ENCODE data around the gene BRCA1. TPM values are rescaled to one million over a fixed set of nuclear protein-coding genes. Genes with fewer than 3 reads are reported as not detected.
"Not testable (repeated sequence)": the region's sequence is repeated elsewhere in the genome, so short reads cannot be mapped to it uniquely, and the experiment has no call there.

BRCA1 gene
- total RNA-seq, 2 experiments from 2014 or later: 53.5 to 61.4 TPM

DNA sequence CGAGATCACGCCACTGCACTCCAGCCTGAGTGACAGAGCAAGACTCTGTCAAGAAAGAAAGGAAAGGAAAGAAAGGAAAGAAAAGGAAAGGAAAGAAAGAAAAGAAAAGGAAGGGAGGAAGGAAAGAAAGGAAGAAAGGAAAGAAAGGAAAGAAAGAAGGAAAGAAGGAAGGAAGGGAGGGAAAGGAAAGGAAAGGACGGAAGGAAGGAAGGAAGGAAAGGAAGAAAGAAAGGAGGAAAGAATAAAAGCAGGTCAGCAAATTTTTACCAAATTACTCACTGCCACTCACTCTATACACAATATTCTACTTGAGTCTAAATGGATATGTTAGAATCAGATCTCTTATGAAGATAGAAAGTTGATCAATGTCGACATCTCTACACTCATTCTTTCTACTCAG lies 50.3 kb downstream of the BRCA1 start:
- no peaks in the 10 kb centered on the region for H3K9me3 Mint-ChIP-seq
- H3K27ac Mint-ChIP-seq: peak overlapping the region; percentile 56
- H3K36me3 Mint-ChIP-seq: peaks cover 18% of the 10 kb centered on the region
- H3K4me3 Mint-ChIP-seq: no peak overlapping the region
- DNase-seq: no peak
- no peak for ATAC-seq (ENCODE audit: low read depth)
- POLR2A ChIA-PET: no interaction called here
- H3K4me1 Mint-ChIP-seq: peaks cover 2% of the 10 kb centered on the region
- no peaks in the 10 kb centered on the region for H3K27me3 Mint-ChIP-seq

DNA sequence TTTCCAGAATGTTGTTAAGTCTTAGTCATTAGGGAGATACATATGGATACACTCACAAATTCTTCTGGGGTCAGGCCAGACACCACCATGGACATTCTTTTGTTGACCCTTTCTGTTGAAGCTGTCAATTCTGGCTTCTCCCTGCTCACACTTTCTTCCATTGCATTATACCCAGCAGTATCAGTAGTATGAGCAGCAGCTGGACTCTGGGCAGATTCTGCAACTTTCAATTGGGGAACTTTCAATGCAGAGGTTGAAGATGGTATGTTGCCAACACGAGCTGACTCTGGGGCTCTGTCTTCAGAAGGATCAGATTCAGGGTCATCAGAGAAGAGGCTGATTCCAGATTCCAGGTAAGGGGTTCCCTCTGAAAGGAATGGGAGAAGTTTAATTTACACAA lies 54.3 kb downstream of the BRCA1 start:
- POLR2A ChIA-PET: no interaction called here
- Mint-ChIP-seq H3K9me3 (no peaks in the 10 kb centered on the region), H3K36me3 (peaks cover 25% of the 10 kb centered on the region), H3K27ac (no peak overlapping the region), H3K4me3 (no peak overlapping the region), H3K4me1 (peaks cover 2% of the 10 kb centered on the region), H3K27me3 (no peaks in the 10 kb centered on the region)
- no peak for DNase-seq
- no peak for ATAC-seq (ENCODE audit: low read depth)

DNA sequence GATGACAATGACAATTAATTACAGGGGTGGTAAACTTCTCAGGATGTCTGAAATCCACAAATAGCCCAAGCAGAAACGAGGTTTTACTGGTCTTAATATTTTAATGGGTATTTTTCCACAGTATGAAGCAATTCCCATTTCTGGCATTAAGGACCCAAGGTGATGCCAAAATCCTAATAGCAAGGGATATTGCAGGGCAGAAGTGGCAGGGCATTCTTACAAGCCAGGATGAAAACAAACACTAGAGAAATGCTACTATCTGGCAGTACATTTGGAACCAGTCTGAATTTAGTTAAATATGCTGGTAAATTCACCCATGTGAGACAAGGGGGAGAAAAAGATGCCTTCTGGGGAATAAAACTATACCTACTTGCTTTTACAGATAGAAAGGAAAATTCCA lies 54.9 kb downstream of the BRCA1 start:
- peaks cover 27% of the 10 kb centered on the region for H3K36me3 Mint-ChIP-seq
- POLR2A ChIA-PET: no interaction called here
- H3K9me3 Mint-ChIP-seq: no peaks in the 10 kb centered on the region
- ATAC-seq (ENCODE audit: low read depth): no peak
- no peaks in the 10 kb centered on the region for H3K27me3 Mint-ChIP-seq
- no peak overlapping the region for H3K4me3 Mint-ChIP-seq
- H3K27ac Mint-ChIP-seq: no peak overlapping the region
- peaks cover 2% of the 10 kb centered on the region for H3K4me1 Mint-ChIP-seq
- DNase-seq: no peak

DNA sequence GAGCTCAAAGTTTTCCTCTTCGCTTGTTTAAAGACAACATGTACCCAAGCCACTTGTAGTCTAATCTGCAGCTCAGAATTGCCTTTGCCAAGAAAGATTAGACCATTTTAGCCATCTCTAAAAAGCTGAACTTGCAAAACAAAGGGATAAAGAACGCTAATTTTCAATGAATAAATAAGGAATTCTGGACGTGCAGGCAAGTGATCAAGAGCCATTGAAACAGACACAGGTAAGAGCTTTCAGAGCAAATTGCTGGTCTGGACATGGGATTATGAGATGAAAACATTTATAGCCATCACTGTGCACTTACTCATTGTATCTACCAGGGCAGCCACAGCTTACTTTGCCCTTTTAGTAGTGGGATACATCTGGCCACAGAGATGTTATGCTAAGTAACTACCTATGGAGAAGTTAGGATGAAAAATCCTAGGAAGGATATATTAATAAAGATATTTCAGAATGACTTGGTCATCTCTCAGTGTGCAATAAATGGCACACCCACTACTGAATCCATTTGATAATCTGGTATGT lies 55.7 kb downstream of the BRCA1 start:
- no peaks in the 10 kb centered on the region for H3K4me1 Mint-ChIP-seq
- H3K36me3 Mint-ChIP-seq: peaks cover 23% of the 10 kb centered on the region
- no peaks in the 10 kb centered on the region for H3K9me3 Mint-ChIP-seq
- ATAC-seq (ENCODE audit: low read depth): no peak
- H3K4me3 Mint-ChIP-seq: no peak overlapping the region
- no peak for DNase-seq
- H3K27ac Mint-ChIP-seq: no peak overlapping the region
- POLR2A ChIA-PET: no interaction called here
- no peaks in the 10 kb centered on the region for H3K27me3 Mint-ChIP-seq

DNA sequence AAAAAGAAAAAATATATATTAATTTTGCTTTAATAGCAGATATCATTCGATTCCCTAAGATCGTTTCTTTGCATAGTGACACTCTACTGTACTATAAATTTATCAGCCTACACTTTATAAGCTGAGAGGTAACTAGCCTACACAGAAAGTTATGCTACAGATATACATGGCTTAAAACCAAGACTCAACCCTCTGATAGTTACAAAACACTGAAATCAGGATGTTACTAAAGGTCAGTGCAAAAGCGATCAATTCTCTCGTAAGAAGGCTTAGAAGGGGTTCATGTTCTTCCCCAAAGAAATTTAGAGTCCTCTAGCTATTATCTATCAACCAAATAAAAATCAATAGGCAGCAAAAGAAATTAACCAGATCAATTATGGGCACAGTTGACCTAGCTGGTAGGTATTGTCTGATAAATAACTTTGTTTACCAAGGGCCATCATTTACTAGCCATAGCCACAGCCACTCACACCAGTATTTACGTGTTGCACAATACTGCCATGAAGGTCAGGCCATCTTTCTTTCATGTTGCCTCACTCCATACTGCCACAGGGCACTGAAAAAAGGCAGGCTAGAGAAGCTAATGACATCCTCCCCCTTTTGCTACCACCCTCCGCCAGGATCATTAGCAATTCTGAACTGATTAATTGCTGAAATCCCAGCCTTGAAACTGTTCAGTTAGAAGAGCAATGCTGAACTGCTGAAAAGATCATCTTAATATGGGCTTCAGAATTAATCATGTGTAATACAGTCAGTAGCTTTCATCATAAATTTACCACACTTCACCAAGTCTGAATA lies 56.4 kb downstream of the BRCA1 start:
- POLR2A ChIA-PET: no interaction called here
- ATAC-seq (ENCODE audit: low read depth) (no peak), DNase-seq (no peak)
- peaks cover 25% of the 10 kb centered on the region for H3K36me3 Mint-ChIP-seq
- H3K9me3 Mint-ChIP-seq: no peaks in the 10 kb centered on the region
- no peaks in the 10 kb centered on the region for H3K4me1 Mint-ChIP-seq
- H3K27me3 Mint-ChIP-seq: no peaks in the 10 kb centered on the region
- no peak overlapping the region for H3K4me3 Mint-ChIP-seq
- H3K27ac Mint-ChIP-seq: no peak overlapping the region

DNA sequence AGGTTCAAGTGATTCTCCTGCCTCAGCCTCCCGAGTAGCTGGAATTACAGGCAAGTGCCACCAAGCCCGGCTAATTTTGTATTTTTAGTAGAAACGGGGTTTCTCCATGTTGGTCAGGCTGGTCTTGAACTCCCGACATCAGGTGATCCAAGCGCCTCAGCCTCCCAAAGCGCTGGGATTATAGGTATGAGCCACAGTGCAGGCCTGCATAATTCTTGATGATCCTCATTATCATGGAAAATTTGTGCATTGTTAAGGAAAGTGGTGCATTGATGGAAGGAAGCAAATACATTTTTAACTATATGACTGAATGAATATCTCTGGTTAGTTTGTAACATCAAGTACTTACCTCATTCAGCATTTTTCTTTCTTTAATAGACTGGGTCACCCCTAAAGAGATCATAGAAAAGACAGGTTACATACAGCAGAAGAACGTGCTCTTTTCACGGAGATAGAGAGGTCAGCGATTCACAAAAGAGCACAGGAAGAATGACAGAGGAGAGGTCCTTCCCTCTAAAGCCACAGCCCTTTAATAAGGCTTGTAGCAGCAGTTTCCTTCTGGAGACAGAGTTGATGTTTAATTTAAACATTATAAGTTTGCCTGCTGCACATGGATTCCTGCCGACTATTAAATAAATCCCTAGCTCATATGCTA lies 62.1 kb downstream of the BRCA1 start:
- Mint-ChIP-seq H3K9me3 (no peaks in the 10 kb centered on the region), H3K27ac (no peak overlapping the region), H3K36me3 (peaks cover 35% of the 10 kb centered on the region), H3K27me3 (no peaks in the 10 kb centered on the region), H3K4me3 (no peak overlapping the region), H3K4me1 (no peaks in the 10 kb centered on the region)
- POLR2A ChIA-PET: no interaction called here
- DNase-seq (no peak), ATAC-seq (ENCODE audit: low read depth) (no peak)

DNA sequence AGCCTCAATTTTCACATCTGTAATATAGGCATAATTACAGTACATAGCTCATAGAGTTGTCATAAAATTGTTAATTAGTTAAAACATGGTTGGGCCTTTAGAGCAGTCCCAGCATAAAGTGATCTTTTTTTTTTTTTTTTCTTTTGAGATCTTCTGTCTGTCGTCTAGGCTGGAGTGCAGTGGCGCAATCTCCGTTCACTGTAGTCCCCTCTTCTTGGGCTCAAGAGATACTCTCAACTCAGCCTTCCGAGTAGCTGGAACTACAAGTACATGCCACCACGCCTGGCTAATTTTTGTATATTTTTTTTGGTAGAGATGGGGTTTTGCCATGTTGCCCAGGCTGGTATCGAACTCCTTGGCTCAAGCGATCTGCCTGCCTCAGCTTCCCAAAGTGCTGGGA lies 69.1 kb downstream of the BRCA1 start:
- ATAC-seq (ENCODE audit: low read depth): no peak
- Mint-ChIP-seq H3K4me3 (no peak overlapping the region), H3K4me1 (no peaks in the 10 kb centered on the region), H3K36me3 (peaks cover 33% of the 10 kb centered on the region), H3K9me3 (no peaks in the 10 kb centered on the region), H3K27me3 (no peaks in the 10 kb centered on the region), H3K27ac (no peak overlapping the region)
- POLR2A ChIA-PET: interaction anchor here (0.8 kb wide), 1 partner anchor 58 kb away, joined by 3 read pairs; the partner anchor contains the start of gene RPL27
- no peak for DNase-seq

DNA sequence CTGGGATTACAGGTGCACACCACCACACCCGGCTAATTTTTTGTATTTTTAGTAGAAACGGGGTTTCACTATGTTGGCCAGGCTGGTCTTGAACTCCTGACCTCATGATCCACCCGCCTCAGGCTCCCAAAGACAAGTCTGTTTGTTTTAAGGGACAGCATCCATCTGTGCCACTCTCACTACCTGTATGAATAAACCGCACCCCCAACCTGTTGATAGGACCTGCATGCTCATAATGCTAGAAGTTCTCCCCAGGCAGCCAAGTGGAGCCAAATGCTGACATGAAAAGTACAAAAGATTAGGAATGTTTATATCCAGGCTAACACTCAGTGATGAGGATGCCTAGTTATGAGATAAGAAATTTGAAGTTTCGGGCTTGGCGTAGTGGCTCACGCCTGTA lies 72.2 kb downstream of the BRCA1 start:
- H3K4me1 Mint-ChIP-seq; H3K9me3 Mint-ChIP-seq; H3K27me3 Mint-ChIP-seq; DNase-seq; H3K27ac Mint-ChIP-seq; ATAC-seq (ENCODE audit: low read depth); H3K4me3 Mint-ChIP-seq; POLR2A ChIA-PET: not testable (repeated sequence)
- peaks cover 32% of the 10 kb centered on the region for H3K36me3 Mint-ChIP-seq

DNA sequence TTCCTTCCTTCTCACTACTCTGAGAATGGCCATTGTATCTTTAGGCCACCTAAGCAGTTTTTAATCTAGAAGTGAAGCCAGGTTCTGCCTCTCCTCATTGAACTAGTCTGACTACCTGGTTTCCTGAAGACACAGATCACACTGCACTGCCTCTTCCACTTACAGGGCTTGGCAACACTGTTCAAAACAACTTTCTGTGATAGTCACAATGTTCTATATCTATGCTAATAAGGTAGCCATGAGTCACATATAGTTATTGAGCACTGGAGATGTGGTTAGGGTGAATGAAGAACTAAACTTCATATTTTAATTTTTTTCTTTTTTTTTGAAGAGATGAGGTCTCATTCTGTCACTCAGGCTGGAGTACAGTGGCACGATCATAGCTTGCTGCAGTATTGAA lies 73.2 kb downstream of the BRCA1 start:
- Mint-ChIP-seq H3K27me3 (no peaks in the 10 kb centered on the region), H3K36me3 (peaks cover 34% of the 10 kb centered on the region), H3K27ac (no peak overlapping the region), H3K9me3 (no peaks in the 10 kb centered on the region), H3K4me1 (no peaks in the 10 kb centered on the region), H3K4me3 (no peak overlapping the region)
- no peak for ATAC-seq (ENCODE audit: low read depth)
- no peak for DNase-seq
- POLR2A ChIA-PET: no interaction called here

DNA sequence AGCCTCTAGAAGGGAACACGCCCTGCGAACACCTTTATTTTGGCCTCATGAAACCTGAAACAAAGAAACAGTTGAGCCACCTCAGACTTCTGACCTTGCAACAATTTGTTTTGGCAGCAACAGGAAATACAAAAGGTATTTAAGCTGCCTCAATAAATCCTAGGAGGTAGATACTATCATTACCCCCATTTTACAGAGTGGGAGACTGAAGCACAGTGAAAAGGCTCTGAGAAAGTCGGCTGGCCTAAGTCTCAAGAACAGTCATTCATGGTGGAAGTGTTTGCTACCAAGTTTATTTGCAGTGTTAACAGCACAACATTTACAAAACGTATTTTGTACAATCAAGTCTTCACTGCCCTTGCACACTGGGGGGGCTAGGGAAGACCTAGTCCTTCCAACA lies 81.1 kb downstream of the BRCA1 start:
- Mint-ChIP-seq H3K4me1 (no peaks in the 10 kb centered on the region), H3K27me3 (no peaks in the 10 kb centered on the region), H3K4me3 (no peak overlapping the region), H3K9me3 (no peaks in the 10 kb centered on the region), H3K27ac (no peak overlapping the region), H3K36me3 (peaks cover 17% of the 10 kb centered on the region)
- ATAC-seq (ENCODE audit: low read depth) (no peak), DNase-seq (no peak)
- POLR2A ChIA-PET: no interaction called here

DNA sequence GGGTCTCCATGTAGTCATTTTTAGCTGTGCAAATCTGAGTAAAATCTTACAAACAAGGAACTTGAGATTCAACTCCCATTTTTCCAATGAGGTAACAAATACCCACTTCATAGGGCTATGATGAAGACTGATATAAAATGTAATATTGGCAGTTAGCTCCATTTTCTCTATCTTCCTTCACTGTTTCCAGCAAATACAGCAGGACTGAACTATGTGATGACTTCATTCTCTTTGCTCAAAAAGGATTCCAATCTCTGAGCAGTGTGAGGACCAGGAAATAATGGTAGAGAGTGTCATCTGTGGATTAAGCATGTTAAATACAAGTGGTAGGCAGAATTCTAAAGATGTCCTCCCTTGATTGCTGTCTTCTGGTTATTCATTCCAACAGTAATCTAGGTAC lies 81.9 kb downstream of the BRCA1 start:
- ATAC-seq (ENCODE audit: low read depth): no peak
- DNase-seq: no peak
- no peaks in the 10 kb centered on the region for H3K27me3 Mint-ChIP-seq
- no peak overlapping the region for H3K27ac Mint-ChIP-seq
- peaks cover 14% of the 10 kb centered on the region for H3K36me3 Mint-ChIP-seq
- no peaks in the 10 kb centered on the region for H3K9me3 Mint-ChIP-seq
- POLR2A ChIA-PET: no interaction called here
- H3K4me1 Mint-ChIP-seq: no peaks in the 10 kb centered on the region
- H3K4me3 Mint-ChIP-seq: no peak overlapping the region

DNA sequence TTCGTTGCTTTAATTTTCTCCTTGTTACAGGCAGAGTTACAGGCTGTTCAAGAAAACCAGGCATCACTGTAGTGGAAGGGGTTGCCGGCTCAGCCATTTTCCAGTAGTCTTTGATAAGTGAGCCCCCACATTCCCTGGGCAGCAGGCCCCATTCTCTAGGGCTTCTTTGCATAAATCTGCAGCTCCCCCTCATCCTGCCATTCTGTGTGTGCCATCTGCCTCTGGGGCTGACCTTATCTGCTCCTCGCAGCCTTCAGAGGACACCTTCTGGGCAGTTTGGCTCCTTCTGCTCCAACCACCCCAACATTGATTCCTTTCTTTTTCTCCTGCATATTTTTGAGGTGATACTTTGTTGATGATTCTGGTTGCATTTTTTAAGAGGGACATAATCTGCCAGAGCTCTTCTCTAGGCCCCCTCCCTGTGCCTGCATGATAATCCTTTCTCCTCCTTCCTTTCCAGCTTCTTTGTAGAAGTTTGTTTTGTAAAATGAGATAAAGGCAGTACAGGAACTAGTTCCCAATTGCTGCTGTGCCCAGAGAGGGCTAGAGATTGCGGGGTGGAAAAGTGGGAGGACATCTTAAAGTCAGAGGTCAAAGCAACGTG lies 83.0 kb downstream of the BRCA1 start:
- Mint-ChIP-seq H3K27ac (peak overlapping the region; percentile 17), H3K4me3 (no peak overlapping the region), H3K9me3 (no peaks in the 10 kb centered on the region), H3K27me3 (no peaks in the 10 kb centered on the region), H3K4me1 (no peaks in the 10 kb centered on the region), H3K36me3 (peaks cover 12% of the 10 kb centered on the region)
- ATAC-seq (ENCODE audit: low read depth) (no peak), DNase-seq (no peak)
- POLR2A ChIA-PET: no interaction called here

DNA sequence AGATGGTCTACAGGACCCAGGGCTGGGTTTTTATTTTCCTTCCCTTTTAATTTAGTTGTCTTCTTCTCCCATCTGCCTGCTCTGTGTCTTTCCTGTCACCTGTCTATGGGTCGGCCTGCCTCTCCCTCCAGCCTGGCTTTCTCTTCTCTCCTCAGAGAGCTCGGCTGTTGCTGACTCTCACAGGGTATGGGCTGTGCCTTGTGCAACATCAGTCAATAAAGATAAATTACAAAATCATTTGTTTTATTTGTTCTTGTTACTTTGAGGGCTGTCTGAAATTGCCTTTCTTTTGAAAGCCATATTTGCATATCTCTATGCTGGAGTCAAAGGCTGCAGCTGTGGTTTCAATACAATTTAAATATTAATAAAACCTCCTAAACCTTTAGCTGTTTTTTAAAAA lies 84.5 kb downstream of the BRCA1 start:
- Mint-ChIP-seq H3K36me3 (peaks cover 7% of the 10 kb centered on the region), H3K27me3 (no peaks in the 10 kb centered on the region), H3K4me1 (no peaks in the 10 kb centered on the region), H3K4me3 (no peak overlapping the region), H3K9me3 (no peaks in the 10 kb centered on the region), H3K27ac (no peak overlapping the region)
- DNase-seq (no peak), ATAC-seq (ENCODE audit: low read depth) (no peak)
- POLR2A ChIA-PET: interaction anchor here (0.5 kb wide), 1 partner anchor 275 kb away, joined by 3 read pairs; no protein-coding TSS in a partner anchor

DNA sequence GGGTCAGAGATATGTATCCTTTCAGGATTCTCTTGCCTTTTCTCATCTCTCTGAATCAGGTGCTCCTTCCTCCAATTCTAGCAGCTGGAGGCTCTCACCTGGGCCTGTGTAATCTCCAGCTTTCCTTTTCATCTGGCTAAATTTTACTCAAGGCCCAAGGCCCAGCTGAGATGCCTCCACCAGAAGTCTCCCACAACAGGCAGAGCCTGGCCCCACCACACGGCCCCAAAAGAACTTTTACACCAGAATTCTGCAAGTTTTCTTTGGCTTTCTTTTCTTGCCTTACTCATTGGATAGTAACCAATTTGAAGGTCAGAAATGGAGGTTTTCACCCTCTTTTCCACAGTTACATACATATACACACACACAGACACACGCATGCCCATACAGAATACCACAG lies 85.5 kb downstream of the BRCA1 start:
- Mint-ChIP-seq H3K4me1 (no peaks in the 10 kb centered on the region), H3K27me3 (no peaks in the 10 kb centered on the region), H3K9me3 (no peaks in the 10 kb centered on the region), H3K4me3 (no peak overlapping the region), H3K36me3 (peaks cover 3% of the 10 kb centered on the region), H3K27ac (peak overlapping the region; percentile 40)
- no peak for DNase-seq
- ATAC-seq (ENCODE audit: low read depth): no peak
- POLR2A ChIA-PET: no interaction called here

All from activated naive CD8-positive, alpha-beta T cell treated with anti-CD3 and anti-CD28 coated beads, Interleukin-2, amount 10 ng/mL, durations not matched to agents 7 days and 5 days (primary cell).